ENCODE results near the gene CADM2. TPM values are rescaled to one million over a fixed set of nuclear protein-coding genes. Genes with fewer than 3 reads are reported as not detected.

CADM2 gene
- total RNA-seq, 6 donors from 2014 or later: under 0.01 to 4.6 (median 1.2) TPM

DNA sequence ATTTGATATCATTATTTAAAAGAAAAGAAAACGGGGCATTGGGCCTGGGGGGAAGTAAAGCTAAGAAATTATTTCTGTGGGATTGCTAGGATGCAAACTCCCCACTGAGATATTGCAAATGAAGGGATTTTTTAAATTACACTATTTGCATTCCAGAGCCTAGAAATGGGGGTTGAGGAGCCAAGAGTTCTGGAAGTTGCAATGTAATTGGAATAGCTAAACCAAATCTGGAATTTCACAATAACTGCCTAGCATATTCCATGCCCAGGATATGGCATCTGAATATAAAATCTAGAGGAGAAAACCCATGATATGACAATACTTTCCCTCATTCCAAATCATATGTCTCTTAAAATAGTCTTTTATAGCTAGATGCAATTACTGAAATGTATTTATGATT lies 93.0 kb downstream of the CADM2 start:
- H3K27me3 ChIP-seq: no peaks in the 10 kb centered on the region
- no peak for ATAC-seq (ENCODE audit: low FRiP score in 2 of 2)
- no peaks in the 10 kb centered on the region for H3K4me1 ChIP-seq
- H3K4me3 ChIP-seq: no peak overlapping the region
- TF ChIP-seq EP300 (IDR thresholded peaks at IDR 0.05): no peak
- no peaks in the 10 kb centered on the region for H3K36me3 ChIP-seq
- no peak overlapping the region for H3K27ac ChIP-seq
- no peak for DNase-seq
- WGBS, 2 donors: 51 to 67% methylated on average over 1 of the region's 1 CpG
- H3K9me3 ChIP-seq: no peaks in the 10 kb centered on the region

DNA sequence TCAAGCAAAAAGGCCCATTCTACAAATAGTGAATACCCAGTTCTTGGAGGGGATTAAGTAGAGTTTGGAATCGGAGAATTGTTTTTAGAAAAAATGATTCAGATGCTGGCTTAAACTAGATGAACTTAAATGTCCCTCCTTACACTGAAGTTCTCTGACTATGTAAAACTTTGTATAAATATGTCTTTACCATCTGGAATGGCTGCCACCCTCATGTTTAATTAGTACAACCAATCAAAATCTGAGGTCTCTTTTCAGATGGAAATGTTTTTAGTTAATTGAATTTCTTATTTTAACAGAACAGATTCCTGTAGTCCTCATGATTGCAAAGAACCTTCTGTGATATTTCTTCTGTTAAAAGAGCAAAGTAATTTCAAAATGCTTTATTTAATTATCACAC lies 94.8 kb downstream of the CADM2 start:
- no peak for ATAC-seq (ENCODE audit: low FRiP score in 2 of 2)
- no peak for DNase-seq
- WGBS, 2 donors: 93 to 95% methylated on average over 1 of the region's 1 CpG

GRCh38 chr3:85054579-85054978 lies 95.8 kb downstream of the CADM2 start:
- Histone ChIP-seq H3K27me3 (no peaks in the 10 kb centered on the region), H3K9me3 (no peaks in the 10 kb centered on the region), H3K27ac (no peak overlapping the region), H3K4me3 (no peak overlapping the region), H3K4me1 (no peaks in the 10 kb centered on the region), H3K36me3 (no peaks in the 10 kb centered on the region)
- no peak for ATAC-seq (ENCODE audit: low FRiP score in 2 of 2)
- no peak for DNase-seq
- TF ChIP-seq, protein P1, sequence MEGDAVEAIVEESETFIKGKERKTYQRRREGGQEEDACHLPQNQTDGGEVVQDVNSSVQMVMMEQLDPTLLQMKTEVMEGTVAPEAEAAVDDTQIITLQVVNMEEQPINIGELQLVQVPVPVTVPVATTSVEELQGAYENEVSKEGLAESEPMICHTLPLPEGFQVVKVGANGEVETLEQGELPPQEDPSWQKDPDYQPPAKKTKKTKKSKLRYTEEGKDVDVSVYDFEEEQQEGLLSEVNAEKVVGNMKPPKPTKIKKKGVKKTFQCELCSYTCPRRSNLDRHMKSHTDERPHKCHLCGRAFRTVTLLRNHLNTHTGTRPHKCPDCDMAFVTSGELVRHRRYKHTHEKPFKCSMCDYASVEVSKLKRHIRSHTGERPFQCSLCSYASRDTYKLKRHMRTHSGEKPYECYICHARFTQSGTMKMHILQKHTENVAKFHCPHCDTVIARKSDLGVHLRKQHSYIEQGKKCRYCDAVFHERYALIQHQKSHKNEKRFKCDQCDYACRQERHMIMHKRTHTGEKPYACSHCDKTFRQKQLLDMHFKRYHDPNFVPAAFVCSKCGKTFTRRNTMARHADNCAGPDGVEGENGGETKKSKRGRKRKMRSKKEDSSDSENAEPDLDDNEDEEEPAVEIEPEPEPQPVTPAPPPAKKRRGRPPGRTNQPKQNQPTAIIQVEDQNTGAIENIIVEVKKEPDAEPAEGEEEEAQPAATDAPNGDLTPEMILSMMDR (IDR thresholded peaks at IDR 0.05): no peak
- TF ChIP-seq POLR2A (IDR thresholded peaks at IDR 0.05) (no peak), POLR2AphosphoS5 (IDR thresholded peaks at IDR 0.05) (no peak), EP300 (IDR thresholded peaks at IDR 0.05) (no peak)
- 40 to 56% methylated on average over 3 of the region's 3 CpGs for WGBS, 2 donors

More for the DNA sequence above, 94.8 kb downstream of the CADM2 start:
- no peaks in the 10 kb centered on the region for H3K9me3 ChIP-seq
- H3K36me3 ChIP-seq: no peaks in the 10 kb centered on the region
- no peaks in the 10 kb centered on the region for H3K27me3 ChIP-seq
- H3K4me3 ChIP-seq: no peak overlapping the region
- no peak overlapping the region for H3K27ac ChIP-seq
- TF ChIP-seq POLR2AphosphoS5 (IDR thresholded peaks at IDR 0.05) (no peak), EP300 (IDR thresholded peaks at IDR 0.05) (no peak), POLR2A (IDR thresholded peaks at IDR 0.05) (no peak)
- TF ChIP-seq, protein P1 (IDR thresholded peaks at IDR 0.05): no peak
- H3K4me1 ChIP-seq: no peaks in the 10 kb centered on the region

DNA sequence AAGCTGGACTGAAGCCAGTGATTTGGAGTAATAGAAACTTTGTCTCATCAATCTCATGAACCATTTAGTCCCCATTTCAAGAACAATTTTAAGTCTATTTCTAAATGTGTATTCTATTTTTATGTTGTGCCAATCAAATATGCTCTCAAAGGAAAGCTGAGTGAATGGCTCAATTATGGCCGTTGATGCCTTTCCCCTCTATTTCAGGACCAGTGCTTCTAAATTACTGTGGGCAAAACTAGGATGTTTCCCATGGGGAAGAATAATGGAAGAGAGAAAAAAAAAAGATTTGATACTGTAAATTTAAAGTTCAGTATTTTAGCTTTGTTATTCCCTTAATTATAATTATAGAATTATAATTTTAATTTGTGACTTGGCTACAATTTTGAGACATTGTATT lies 110.1 kb downstream of the CADM2 start:
- H3K27ac ChIP-seq: no peak overlapping the region
- H3K36me3 ChIP-seq: no peaks in the 10 kb centered on the region
- TF ChIP-seq POLR2AphosphoS5 (IDR thresholded peaks at IDR 0.05) (no peak), POLR2A (IDR thresholded peaks at IDR 0.05) (no peak), EP300 (IDR thresholded peaks at IDR 0.05) (no peak)
- TF ChIP-seq, protein P1 (IDR thresholded peaks at IDR 0.05): no peak
- H3K27me3 ChIP-seq: no peaks in the 10 kb centered on the region
- no peak overlapping the region for H3K4me3 ChIP-seq
- ATAC-seq (ENCODE audit: low FRiP score in 2 of 2) (no peak), DNase-seq (no peak)
- WGBS, 2 donors: 77 to 78% methylated on average over 1 of the region's 1 CpG
- no peaks in the 10 kb centered on the region for H3K4me1 ChIP-seq
- H3K9me3 ChIP-seq: no peaks in the 10 kb centered on the region

DNA sequence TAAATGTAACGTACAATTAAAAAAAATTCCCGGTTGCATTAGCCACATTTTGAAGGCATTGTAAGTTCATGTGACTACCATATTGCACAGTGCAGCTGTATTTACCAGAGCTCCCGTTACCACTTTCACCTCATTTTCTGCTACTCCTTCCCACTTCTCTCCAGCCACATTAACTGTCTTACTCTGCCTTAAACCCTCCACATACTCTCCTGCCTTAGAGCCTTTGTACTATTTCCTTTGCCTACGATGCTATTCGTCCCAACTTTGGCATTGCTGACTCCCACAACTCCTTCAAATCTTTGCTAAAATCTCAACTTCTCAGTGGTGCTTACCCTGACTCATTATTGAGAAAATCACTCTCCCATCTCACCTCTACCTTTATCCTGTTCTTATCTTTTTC lies 115.2 kb downstream of the CADM2 start:
- no peaks in the 10 kb centered on the region for H3K27me3 ChIP-seq
- whole genome bisulfite sequencing, 2 donors: 81 to 82% methylated on average over 5 of the region's 5 CpGs
- DNase-seq: no peak
- H3K4me3 ChIP-seq: no peak overlapping the region
- no peaks in the 10 kb centered on the region for H3K36me3 ChIP-seq
- no peak overlapping the region for H3K27ac ChIP-seq
- no peaks in the 10 kb centered on the region for H3K4me1 ChIP-seq
- TF ChIP-seq POLR2AphosphoS5 (IDR thresholded peaks at IDR 0.05) (no peak), EP300 (IDR thresholded peaks at IDR 0.05) (no peak), POLR2A (IDR thresholded peaks at IDR 0.05) (no peak)
- TF ChIP-seq, protein P1 (IDR thresholded peaks at IDR 0.05): no peak
- ATAC-seq (ENCODE audit: low FRiP score in 2 of 2): no peak
- H3K9me3 ChIP-seq: no peaks in the 10 kb centered on the region

Measured in upper lobe of left lung (tissue), 6 donors.